HG02759 (cell line): Measurements from ENCODE around the gene TFDP2.
"Not testable (repeated sequence)": the region's sequence is repeated elsewhere in the genome, so short reads cannot be mapped to it uniquely, and the experiment has no call there.

Experiments
- ATAC-seq: cut with Tn5 transposase; IDR thresholded peaks from one replicate; pipeline ENCODE4 v1.9.1; 2021; ENCODE audit warnings: mild to moderate bottlenecking, moderate library complexity; ENCODE audit not compliant: unreplicated experiment

TFDP2 gene

DNA sequence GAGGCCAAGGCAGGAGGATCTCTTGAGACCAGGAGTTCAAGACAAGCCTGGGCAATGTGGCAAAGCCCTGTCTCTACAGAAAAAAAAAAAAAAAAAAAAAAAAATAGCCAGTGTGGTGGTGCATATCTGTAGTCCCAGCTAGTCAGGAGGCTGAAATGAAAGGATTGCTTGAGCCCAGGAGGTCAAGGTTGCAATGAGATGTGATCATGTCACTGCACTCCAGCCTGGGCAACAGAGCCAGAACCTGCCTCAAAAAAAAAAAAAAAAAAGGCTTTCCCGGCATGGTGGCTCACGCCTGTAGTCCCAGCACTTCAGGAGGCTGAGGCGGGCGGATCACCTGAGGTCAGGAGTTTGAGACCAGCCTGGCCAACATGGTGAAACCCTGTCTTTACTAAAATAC, 73.7 kb downstream of the TFDP2 start:
- ATAC-seq: not testable (repeated sequence)

DNA sequence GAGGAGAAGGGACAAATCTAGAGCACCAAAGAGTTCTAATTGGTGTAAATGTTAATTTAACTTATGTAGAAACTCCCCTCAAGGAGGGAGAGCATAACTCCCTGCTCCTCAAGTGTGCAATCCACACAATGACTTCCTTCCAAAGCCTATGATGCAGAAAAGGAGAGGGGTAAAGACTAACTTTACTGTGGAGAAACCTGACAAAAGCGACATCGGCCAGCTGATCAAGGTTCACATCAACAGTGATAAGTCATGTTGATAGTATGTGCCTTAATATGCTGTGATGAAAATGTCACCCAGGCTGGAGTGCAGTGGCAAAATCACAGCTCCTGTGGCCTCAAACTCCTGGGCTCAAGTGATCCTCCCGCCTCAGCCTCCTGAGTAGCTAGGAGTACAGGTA, 76.5 kb downstream of the TFDP2 start:
- ATAC-seq: no peak

DNA sequence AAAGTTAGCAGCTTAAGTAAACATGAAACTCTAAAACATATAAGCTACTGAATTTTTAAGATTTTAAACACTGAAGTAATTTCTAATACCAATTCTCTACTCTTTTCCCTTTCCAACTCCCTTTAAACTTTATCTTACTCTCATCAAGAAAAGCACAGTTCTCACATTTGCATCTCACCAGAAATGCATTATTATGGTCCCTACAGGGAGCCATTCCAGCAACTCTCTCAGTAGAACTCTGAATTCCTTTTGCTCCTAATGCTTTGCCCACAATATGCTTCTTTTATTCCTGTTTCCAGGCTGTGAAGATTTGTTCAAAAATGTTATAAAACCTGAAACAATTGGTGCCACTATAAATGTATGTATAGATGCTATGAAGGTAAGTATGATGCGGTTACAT, 83.4 kb downstream of the TFDP2 start:
- ATAC-seq: no peak

GRCh38 chr3:142065344-142065743, 84.0 kb downstream of the TFDP2 start:
- no peak for ATAC-seq

DNA sequence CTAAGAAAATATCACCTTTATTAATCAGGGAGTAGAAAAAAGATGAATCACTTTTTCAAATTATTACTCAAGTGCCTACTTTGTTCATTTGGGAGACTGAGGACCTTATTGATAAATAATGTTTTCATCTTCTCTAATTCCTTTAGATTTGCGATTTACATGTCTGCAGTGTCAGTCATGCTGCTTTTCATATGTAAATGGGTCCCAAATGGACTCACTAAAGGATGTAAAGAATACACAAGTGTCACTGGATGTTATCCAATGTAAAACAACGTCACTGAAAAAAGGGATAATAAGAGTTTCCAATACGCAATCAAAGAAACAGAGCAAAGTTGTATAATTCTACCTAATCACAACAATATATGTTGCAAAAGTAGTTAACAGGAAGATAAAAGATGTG, 84.9 kb downstream of the TFDP2 start:
- ATAC-seq: no peak

GRCh38 chr3:142057331-142057725, 92.0 kb downstream of the TFDP2 start:
- no peak for ATAC-seq

GRCh38 chr3:142056656-142057330, 92.6 kb downstream of the TFDP2 start:
- no peak for ATAC-seq

- no peak for ATAC-seq
Measured at GRCh38 chr3:142053835-142054234, 95.5 kb downstream of the TFDP2 start.

DNA sequence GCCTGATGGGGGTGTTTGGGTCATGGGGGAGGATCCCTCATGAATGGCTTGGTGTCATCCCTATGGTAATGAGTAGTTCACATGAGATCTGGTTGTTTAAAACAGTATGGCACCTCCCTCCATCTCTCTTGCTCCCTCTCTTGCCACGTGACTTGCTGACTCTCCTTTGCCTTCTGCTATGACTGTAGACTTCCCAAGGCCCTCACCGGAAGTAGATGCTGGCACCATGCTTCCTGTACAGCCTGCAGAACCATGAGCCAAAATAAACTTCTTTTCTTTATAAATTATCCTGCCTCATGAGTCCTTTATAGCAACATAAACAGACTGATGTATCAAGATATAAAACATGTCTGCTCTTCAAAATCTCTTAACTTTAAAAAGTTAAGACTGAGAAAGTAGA, 96.1 kb downstream of the TFDP2 start:
- ATAC-seq: no peak

DNA sequence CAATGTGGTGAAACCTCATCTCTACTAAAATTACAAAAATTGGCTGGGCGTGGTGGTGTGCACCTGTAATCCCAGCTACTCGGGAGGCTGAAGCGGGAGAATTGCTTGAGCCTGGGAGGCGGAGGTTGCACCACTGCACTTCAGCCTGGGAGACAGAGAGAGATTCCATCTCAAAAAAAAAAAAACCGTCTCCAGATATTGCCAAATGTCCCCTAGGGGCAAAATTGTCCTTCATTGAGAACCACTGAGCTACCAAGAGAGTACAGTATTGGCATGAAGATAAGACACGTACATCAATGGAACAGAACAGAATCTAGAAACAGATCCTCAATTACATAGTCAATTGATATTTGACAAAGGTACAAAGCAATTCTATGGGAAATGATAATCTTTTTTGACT, 98.0 kb downstream of the TFDP2 start:
- no peak for ATAC-seq

GRCh38 chr3:142047021-142047369, 102.3 kb downstream of the TFDP2 start:
- ATAC-seq: no peak

DNA sequence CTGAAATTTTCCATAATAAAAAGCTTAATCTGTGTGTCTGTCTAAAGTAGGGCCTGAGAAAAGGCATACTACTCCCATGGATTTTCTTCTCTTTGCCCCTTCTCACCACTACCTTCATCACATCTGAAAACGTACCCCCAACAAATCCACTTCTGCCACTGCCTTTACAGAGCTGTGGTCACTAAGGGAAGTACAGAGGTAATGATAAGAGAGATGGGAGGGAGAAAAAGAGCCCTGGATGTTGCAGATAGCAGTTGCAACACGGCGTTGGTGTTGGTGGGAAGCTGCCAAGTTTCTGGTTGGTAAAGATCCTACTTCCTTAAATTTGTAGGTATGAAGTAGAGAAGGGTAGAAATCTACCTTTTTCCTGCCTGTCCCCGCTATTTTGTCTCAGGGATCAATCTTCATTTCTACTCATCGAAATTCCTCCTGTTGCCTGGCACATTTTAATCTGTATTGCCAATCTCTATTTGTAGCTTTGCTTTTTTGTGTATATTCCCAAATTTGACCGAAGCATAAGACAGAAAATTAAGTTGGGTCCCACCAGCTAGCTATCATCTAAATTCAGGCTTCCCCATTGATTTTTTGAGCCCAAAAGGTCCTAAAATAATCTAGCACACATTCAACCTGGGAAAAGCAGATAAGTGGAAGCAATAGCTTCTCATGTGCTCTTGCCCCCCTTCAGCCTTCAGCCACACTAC, 102.9 kb downstream of the TFDP2 start:
- ATAC-seq: no peak

DNA sequence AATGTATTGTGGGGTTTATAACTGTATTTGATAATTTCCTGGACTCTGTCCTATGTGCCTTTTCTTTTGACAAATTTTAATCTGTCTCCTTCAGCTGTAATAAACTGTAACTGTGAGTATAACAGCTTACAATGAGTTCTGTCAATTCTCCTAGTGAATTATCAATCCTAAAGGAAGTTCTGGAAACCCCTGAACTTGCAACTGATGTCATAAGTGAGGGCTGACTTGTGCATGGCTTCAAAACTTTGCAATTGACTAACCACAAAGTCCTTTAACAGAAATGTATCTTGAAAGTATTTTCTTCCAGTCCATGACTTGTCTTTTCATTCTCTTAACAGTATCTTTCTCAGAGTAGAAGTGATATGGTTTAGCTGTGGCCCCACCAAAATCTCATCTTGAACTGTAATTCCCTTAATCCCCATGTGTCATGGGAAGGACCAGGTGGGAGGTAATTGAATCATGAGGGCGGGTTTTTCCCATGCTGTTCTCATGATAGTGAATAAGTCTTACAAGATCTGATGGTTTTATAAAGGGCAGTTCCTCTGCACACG, 108.3 kb downstream of the TFDP2 start:
- no peak for ATAC-seq

DNA sequence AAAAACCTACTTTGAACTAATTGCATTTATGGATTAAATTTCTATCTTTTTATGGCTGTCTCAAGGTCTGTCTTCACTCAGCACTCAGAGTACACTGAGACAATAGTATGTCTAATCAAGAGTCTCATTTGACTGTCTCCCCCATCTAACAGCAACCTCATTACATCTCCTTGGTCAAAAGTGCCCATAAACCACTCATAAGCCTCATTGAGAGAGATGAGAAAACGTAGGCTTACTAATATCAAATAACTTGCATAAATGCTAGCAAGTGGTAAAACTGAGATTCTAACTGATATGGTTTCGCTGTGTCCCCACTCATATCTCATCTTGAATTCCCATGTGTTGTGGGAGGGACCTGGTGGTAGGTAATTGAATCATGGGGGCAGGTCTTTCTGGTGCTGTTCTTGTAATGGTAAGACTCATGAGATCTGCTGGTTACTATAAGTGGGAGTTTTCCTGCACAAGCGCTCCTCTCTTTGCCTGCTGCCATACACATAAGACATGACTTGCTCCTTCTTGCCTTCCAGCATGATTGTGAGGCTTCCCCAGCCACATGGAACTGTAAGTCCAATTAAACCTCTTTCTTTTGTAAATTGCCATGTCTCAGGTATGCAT, 113.9 kb downstream of the TFDP2 start:
- ATAC-seq: no peak

DNA sequence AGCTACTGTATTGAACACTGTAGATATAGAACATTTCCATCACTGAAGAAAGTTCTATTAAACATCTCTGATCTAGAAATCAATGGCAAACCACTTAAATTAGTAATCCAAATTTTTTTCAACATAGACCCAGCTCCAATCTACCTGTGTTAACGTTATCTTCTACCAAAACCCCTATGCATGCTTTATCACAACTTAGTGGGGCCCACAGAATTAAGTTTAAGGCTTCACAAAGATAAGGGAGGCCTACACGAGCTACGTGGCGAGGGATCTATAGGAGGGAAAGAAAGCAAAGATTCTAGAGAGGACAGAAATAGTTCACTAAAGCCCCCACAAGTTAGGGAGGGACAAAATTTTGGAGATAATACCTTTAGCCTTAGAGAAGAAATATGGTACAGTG, 116.1 kb downstream of the TFDP2 start:
- ATAC-seq: no peak

DNA sequence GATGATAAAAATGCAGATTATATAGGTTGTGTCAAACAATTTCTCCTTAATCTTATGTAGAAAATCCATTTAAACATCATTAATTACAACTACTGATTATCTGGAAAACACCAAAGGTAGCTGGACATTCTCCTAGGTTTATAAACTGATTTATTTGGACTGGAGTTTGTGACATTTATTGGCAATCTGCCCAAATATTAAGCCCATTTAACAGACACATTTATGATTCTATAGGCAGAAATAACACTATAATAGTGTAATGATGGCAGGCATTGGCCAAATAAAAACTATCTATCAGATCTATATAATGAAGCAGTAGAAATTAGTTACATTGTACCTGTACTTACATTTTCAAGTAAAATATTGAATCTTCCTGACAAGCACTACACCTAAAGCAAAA, 117.8 kb downstream of the TFDP2 start:
- no peak for ATAC-seq

DNA sequence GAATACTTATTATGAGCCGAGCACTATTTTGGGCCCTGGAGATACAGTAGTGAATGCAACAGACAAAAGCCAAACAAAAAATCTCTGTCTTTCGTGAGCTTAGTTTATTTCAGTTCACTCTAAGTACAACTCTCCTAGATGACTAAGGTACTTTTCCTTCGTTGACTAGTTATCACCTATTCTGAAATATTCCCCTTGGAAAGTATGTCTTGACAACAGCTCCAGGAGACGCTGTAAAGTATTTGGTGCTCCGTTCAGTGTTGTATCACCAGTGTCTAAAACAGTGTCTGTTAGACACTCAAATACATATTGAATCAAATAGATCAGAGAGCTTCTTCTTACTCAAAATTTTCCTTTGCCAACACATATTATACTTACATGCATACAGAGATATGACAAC, 119.6 kb downstream of the TFDP2 start:
- no peak for ATAC-seq

DNA sequence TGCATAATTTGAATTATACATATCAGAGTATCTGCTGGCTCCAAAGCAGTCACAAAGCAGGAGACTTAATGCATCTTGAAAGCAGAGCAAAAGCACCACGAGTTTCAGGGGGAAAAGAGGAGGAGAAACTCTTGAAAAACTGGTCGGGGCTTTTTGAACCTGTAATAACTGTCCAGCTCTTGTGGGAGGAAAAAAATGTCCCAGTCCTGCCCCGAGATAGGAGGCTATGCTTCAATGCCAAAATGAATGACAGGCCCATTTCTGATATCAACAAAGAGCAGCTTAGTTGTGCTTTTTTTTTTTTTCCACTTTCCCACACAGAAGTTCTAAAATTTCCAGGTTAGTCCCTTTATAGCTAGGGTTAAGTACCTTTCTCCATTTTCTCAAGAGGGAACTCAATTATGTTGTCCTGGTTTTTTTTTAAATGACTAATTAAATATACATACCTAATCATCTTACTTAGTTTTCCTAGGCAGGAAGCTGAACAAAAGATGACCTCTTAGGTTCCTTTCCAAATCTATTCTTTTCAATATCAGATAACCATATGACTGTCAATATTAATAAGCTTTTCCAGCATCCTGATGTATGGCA, 120.2 kb downstream of the TFDP2 start:
- ATAC-seq: peak; percentile 57

DNA sequence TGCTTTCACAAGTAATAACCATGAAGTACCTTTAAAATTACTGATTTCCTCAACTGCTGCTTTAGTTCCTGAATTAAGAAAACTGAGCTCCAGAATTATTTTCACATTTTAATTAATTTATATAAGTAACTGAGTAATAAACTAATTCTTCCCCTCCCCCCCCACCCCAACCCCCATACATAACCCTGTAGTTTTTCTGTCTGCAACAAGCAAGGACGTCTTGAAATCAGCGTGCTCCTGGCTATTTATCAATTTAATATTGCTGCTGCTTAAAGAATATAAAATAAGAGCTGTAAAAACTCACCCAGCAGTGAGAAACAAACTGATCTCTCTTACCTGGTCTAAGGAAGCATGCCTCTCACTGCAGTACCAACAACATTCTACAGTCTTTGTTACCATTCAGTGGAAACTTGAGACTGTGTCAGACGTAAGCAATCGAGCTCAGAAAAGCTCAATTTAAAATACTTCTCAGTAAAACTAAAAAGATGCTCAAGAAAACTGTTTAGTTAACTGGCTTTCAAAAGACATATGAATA, 121.0 kb downstream of the TFDP2 start:
- peak; percentile 39 for ATAC-seq

DNA sequence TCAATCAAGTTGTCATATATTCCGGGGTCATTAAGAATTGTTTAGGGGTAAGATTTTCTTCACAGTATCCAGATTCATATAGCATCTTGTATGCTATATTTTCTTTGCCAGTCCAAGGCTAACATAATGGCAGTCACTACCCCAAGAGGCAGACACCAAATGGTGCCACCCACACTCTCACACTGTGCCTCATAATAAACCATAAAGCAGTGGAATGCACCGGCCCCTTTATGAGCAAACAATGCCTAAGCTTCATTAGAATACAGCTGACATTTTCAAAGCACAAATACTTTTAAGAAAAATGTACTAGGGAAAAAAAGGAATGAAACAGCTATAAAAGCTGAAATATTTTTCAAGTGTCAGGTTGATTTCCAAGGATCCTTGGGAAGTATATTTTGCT, 121.6 kb downstream of the TFDP2 start:
- ATAC-seq: peak; percentile 59

DNA sequence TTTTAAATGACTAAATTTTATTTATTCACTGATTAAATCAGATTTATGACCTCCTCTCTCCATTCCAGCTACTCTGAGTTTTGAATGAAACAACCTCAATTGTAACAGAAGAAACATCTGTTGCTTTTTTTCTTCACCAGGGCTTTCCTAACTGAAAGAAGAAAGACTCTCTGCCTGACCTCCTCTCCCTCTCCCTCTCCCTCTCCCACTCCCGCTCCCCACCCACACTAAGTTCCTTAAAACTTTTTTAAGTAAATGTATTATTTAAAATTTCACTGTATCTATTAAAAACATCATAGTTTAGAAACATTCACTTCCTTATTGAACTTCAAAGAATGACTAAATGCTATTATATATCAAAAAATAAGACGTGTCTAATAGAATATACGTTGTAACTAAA, 122.0 kb downstream of the TFDP2 start:
- no peak for ATAC-seq

GRCh38 chr3:142026333-142026732, 123.0 kb downstream of the TFDP2 start:
- no peak for ATAC-seq
